Ascending aorta (tissue), 2 donors: Measurements from ENCODE around the gene SARNP. TPM values are rescaled to one million over a fixed set of nuclear protein-coding genes. Genes with fewer than 3 reads are reported as not detected.
A peak's percentile ranks its signal among the peaks of the same experiment; 100 is the strongest.

Experiments used
- DNase-seq, 2 donors: peaks; one replicate each; pipeline ENCODE4 v3.0.0-alpha.2; 2019; ENCODE audit warnings: low spot score in 2 of 2
- H3K27ac ChIP-seq, 2 donors: fragments of 200-600 bp; sonication (generic); one replicate each; pipeline ENCODE4 v1.5.1; 2016 to 2017; ENCODE audit warnings: mild to moderate bottlenecking in 1 of 2
- H3K27me3 ChIP-seq: fragments of 200-600 bp; sonication (generic); one replicate; pipeline ENCODE4 v1.5.1; 2017
- H3K36me3 ChIP-seq, 2 donors: fragments of 200-600 bp; sonication (generic); one replicate each; pipeline ENCODE4 v1.5.1; 2016
- H3K4me1 ChIP-seq, 2 donors: fragments of 200-600 bp; sonication (generic); one replicate each; pipeline ENCODE4 v1.5.1; 2016 to 2017; ENCODE audit warnings: mild to moderate bottlenecking in 1 of 2
- H3K4me3 ChIP-seq, 2 donors: fragments of 200-600 bp; sonication (generic); one replicate each; pipeline ENCODE4 v1.5.1; 2016 to 2017; ENCODE audit warnings: mild to moderate bottlenecking in 1 of 2
- H3K9me3 ChIP-seq, 2 donors: fragments of 200-600 bp; sonication (generic); one replicate each; pipeline ENCODE4 v1.5.1; 2016
- CTCF ChIP-seq, 3 experiments: fragments of 200-600 bp in 2 of 3; fragments of 450-650 bp in 1 of 3; sonication (generic) in 2 of 3; IDR thresholded peaks; one replicate each; pipeline ENCODE4 v1.5.1; 2016 to 2019; ENCODE audit warnings: antibody characterized with exemption in 3 of 3, mild to moderate bottlenecking in 1 of 3, moderate library complexity in 1 of 3
- intact Hi-C: fragments of 100-400 bp; cut with DNase I; formaldehyde crosslinking; loops from one replicate; pipeline ENCODE4 v1.15.1; 2023
- total RNA-seq: library from RNA; depleted of rRNA; stranded (reverse); fragments of >200 nt; gene quantifications from one replicate; pipeline ENCODE4 v1.1.0, GENCODE V29; 2016

The SARNP gene
- total RNA-seq, 1 donor from 2014 or later, result 13.4 TPM

GRCh38 chr12:55707841-55708694 is 109.5 kb downstream of the SARNP start, which contains the start of gene ITGA7:
ITGA7 (minus strand) TSS chr12:55707904; CDS start chr12:55707682, 222 bp downstream.
- no peaks in the 10 kb centered on the region for H3K27me3 ChIP-seq
- DNase-seq, result peak; percentile 72 to 93
- H3K4me1 ChIP-seq, result peaks cover 5 to 54% of the 10 kb centered on the region in 2 donors
- H3K36me3 ChIP-seq, result no peaks in the 10 kb centered on the region
- no peak for TF ChIP-seq CTCF (IDR thresholded peaks at IDR 0.05)
- peak within 1 kb of the TSS; percentile 92 to 95 for H3K27ac ChIP-seq
- H3K4me3 ChIP-seq, result peak within 1 kb of the TSS; percentile 70 to 85
- no peaks in the 10 kb centered on the region for H3K9me3 ChIP-seq
- intact Hi-C loops, result loop anchor here (1.0 kb wide), 1 partner anchor 8 kb away; the partner anchor contains the start of gene BLOC1S1

Other genes starting within 250 kb of the SARNP start
- not detected for gene OR2AP1, start 245.3 kb downstream of the SARNP start, total RNA-seq
- not detected for gene OR10P1, start 180.8 kb downstream of the SARNP start, total RNA-seq
- gene ITGA7, start 109.8 kb downstream of the SARNP start, total RNA-seq, result 246 TPM
- gene BLOC1S1, start 101.7 kb downstream of the SARNP start, total RNA-seq, result 57.2 TPM
- gene RDH5, start 97.3 kb downstream of the SARNP start, total RNA-seq, result 3.6 TPM
- gene CD63, start 88.7 kb downstream of the SARNP start, total RNA-seq, result 566 TPM
- gene GDF11, start 74.6 kb downstream of the SARNP start, total RNA-seq, result 1.6 TPM
- gene ORMDL2, start 317 bp upstream of the SARNP start, total RNA-seq, result 13.8 TPM
- gene DNAJC14, start 11.9 kb upstream of the SARNP start, total RNA-seq, result 26.1 TPM
- gene MMP19, start 25.2 kb upstream of the SARNP start, total RNA-seq, result 37.5 TPM
- 83.7 TPM for gene PYM1, start 110.2 kb upstream of the SARNP start, total RNA-seq
- 48.6 TPM for gene DGKA, start 113.4 kb upstream of the SARNP start, total RNA-seq
- not detected for gene PMEL, start 148.3 kb upstream of the SARNP start, total RNA-seq
- 24.5 TPM for gene CDK2, start 149.1 kb upstream of the SARNP start, total RNA-seq
- 48.0 TPM for gene RAB5B, start 156.4 kb upstream of the SARNP start, total RNA-seq
- 5.4 TPM for gene SUOX, start 179.6 kb upstream of the SARNP start, total RNA-seq
- 1.6 TPM for gene IKZF4, start 203.3 kb upstream of the SARNP start, total RNA-seq
- 877 TPM for gene RPS26, start 224.2 kb upstream of the SARNP start, total RNA-seq